A673 (cell line): ENCODE results near the gene ZHX3. TPM values are rescaled to one million over a fixed set of nuclear protein-coding genes. Genes with fewer than 3 reads are reported as not detected.
A peak's percentile ranks its signal among the peaks of the same experiment; 100 is the strongest.

Experiments
- BruUV-seq: library from RNA; stranded (reverse); fragments of 400-500 nt; replicated peaks from 2 replicates; lab custom pipeline; 2021; lab: Mats Ljungman, UMichigan
- CTCF ChIA-PET: fragments of 300-600 bp; sonication (Branson Sonifier 250); formaldehyde crosslinking; loops from one replicate; lab custom pipeline; 2022; ENCODE audit warnings: antibody characterized with exemption; lab: Charles Lee
- POLR2A ChIA-PET: fragments of 300-600 bp; sonication (Branson Sonifier 250); formaldehyde crosslinking; loops from one replicate; lab custom pipeline; 2022; ENCODE audit warnings: antibody characterized with exemption; ENCODE audit not compliant: low non-redundant PET; lab: Charles Lee
- DNase-seq: peaks from one replicate; pipeline ENCODE4 v3.0.0-alpha.2; 2015; ENCODE audit warnings: low spot score
- H3K27ac ChIP-seq: fragments of 200-600 bp; sonication (generic); 2 replicates; pipeline ENCODE4 v1.5.1; 2016; ENCODE audit warnings: mixed run types, low read depth, mild to moderate bottlenecking, mixed read lengths, antibody characterized with exemption, low read length; ENCODE audit not compliant: poor library complexity, severe bottlenecking
- H3K27me3 ChIP-seq: fragments of 200-600 bp; sonication (generic); replicated peaks from 2 replicates; pipeline ENCODE4 v1.6.1; 2017; ENCODE audit warnings: mixed run types, low read depth, mild to moderate bottlenecking, mixed read lengths, antibody characterized with exemption, low read length; ENCODE audit not compliant: insufficient read depth, poor library complexity
- H3K36me3 ChIP-seq: fragments of 200-600 bp; sonication (generic); 2 replicates; pipeline ENCODE4 v1.6.1; 2016; ENCODE audit warnings: mixed run types, mild to moderate bottlenecking, mixed read lengths, antibody characterized with exemption, low read length; ENCODE audit not compliant: insufficient read depth, poor library complexity, severe bottlenecking
- H3K4me1 ChIP-seq: fragments of 200-600 bp; sonication (generic); 2 replicates; pipeline ENCODE4 v1.6.1; 2017; ENCODE audit warnings: mixed run types, mild to moderate bottlenecking, mixed read lengths, antibody characterized with exemption, low read length; ENCODE audit not compliant: insufficient read depth, poor library complexity, severe bottlenecking
- H3K4me3 ChIP-seq: fragments of 200-600 bp; sonication (generic); 2 replicates; pipeline ENCODE4 v1.5.1; 2016; ENCODE audit warnings: low read depth, mixed run types, mild to moderate bottlenecking, mixed read lengths, low read length; ENCODE audit not compliant: poor library complexity, severe bottlenecking
- H3K9me3 ChIP-seq: fragments of 200-600 bp; sonication (generic); 2 replicates; pipeline ENCODE4 v1.6.1; 2016; ENCODE audit warnings: mixed run types, low read depth, mild to moderate bottlenecking, mixed read lengths, antibody characterized with exemption, low read length; ENCODE audit not compliant: poor library complexity, severe bottlenecking
- CTCF ChIP-seq: fragments of 300-800, 200-600 bp; sonication (generic); conservative IDR thresholded peaks from 2 replicates; pipeline ENCODE4 v1.5.1; 2017; ENCODE audit warnings: low read depth, mild to moderate bottlenecking, antibody characterized with exemption, low read length, moderate library complexity, mixed read lengths
- EZH2 ChIP-seq: fragments of 200-600 bp; sonication (generic); IDR thresholded peaks from 2 replicates; pipeline ENCODE4 v1.6.1; 2017; ENCODE audit warnings: borderline replicate concordance, low read depth, mild to moderate bottlenecking, mixed read lengths, antibody characterized with exemption, low read length; ENCODE audit not compliant: poor library complexity, severe bottlenecking
- intact Hi-C: fragments of 100-400 bp; cut with micrococcal nuclease; formaldehyde crosslinking; loops from one replicate; pipeline ENCODE4 v1.10.0; 2022; ENCODE audit not compliant: unreplicated experiment
- total RNA-seq: library from RNA; stranded (reverse); gene quantifications from 2 replicates; pipeline ENCODE4 v1.2.3, GENCODE V29; 2021

Gene ZHX3
- total RNA-seq, 1 experiment from 2014 or later = 14.0 TPM

- no peaks in the 10 kb centered on the region for H3K36me3 ChIP-seq
- H3K4me3 ChIP-seq = no peak overlapping the region
- DNase-seq = no peak
- POLR2A ChIA-PET = no interaction called here
- TF ChIP-seq EZH2 = no peak
- no peak for TF ChIP-seq CTCF
- CTCF ChIA-PET = no interaction called here
- H3K27me3 ChIP-seq = no peaks in the 10 kb centered on the region
- H3K9me3 ChIP-seq = no peaks in the 10 kb centered on the region
- BruUV-seq = no TSS peak
- H3K27ac ChIP-seq = no peak overlapping the region
- H3K4me1 ChIP-seq = peaks cover 11% of the 10 kb centered on the region
- intact Hi-C loops = no loop called here
Measured at GRCh38 chr20:41330941-41331340, 13.4 kb upstream of the ZHX3 start.

GRCh38 chr20:41330343-41330720, 12.8 kb upstream of the ZHX3 start:
- H3K27me3 ChIP-seq = no peaks in the 10 kb centered on the region
- no peak overlapping the region for H3K4me3 ChIP-seq
- H3K9me3 ChIP-seq = no peaks in the 10 kb centered on the region
- peaks cover 11% of the 10 kb centered on the region for H3K4me1 ChIP-seq
- POLR2A ChIA-PET = no interaction called here
- H3K36me3 ChIP-seq = no peaks in the 10 kb centered on the region
- no peak for DNase-seq
- intact Hi-C loops = no loop called here
- TF ChIP-seq EZH2 (no peak), CTCF (no peak)
- no TSS peak for BruUV-seq
- no peak overlapping the region for H3K27ac ChIP-seq
- CTCF ChIA-PET = no interaction called here

- no peak for TF ChIP-seq EZH2
- TF ChIP-seq CTCF = no peak
- H3K27ac ChIP-seq = no peak overlapping the region
- H3K9me3 ChIP-seq = no peaks in the 10 kb centered on the region
- H3K36me3 ChIP-seq = no peaks in the 10 kb centered on the region
- BruUV-seq = no TSS peak
- CTCF ChIA-PET = no interaction called here
- peaks cover 11% of the 10 kb centered on the region for H3K4me1 ChIP-seq
- H3K27me3 ChIP-seq = no peaks in the 10 kb centered on the region
- DNase-seq = peak; percentile 73
- no peak overlapping the region for H3K4me3 ChIP-seq
- intact Hi-C loops = no loop called here
- POLR2A ChIA-PET = no interaction called here
Measured at GRCh38 chr20:41329435-41330342, 12.2 kb upstream of the ZHX3 start.
